Measurements from ENCODE around the gene ODAD3.

- TF ChIP-seq CTCF (conservative IDR thresholded peaks at IDR 0.05; ENCODE audit: low read depth, low read length) (no peak), EZH2 (IDR thresholded peaks at IDR 0.05; ENCODE audit: low read length, unreplicated experiment) (no peak), EZH2phosphoT487 (IDR thresholded peaks at IDR 0.05; ENCODE audit: borderline replicate concordance, low read length) (no peak)
Observed at GRCh38 chr19:11464333-11465265, 29.7 kb upstream of the ODAD3 start.
